Activated CD8-positive, alpha-beta T cell treated with anti-CD3 and anti-CD28 coated beads for 36 hours (primary cell): ENCODE data around the gene BTBD8. TPM values are rescaled to one million over a fixed set of nuclear protein-coding genes. Genes with fewer than 3 reads are reported as not detected.

Experiments
- ATAC-seq: fragments of 200-7000 bp; cut with Tn5 transposase; one replicate; pipeline ENCODE4 v1.10.0; 2021; ENCODE audit warnings: mild to moderate bottlenecking, moderate library complexity
- CTCF ChIA-PET: fragments of 350-600 bp; sonication (Branson Sonifier 250); formaldehyde crosslinking; loops from one replicate; lab custom pipeline; 2021; ENCODE audit warnings: antibody characterized with exemption; lab: Charles Lee
- POLR2A ChIA-PET: fragments of 350-600 bp; sonication (Branson Sonifier 250); formaldehyde crosslinking; loops from one replicate; lab custom pipeline; 2021; ENCODE audit warnings: antibody characterized with exemption; lab: Charles Lee
- DNase-seq: peaks from one replicate; pipeline ENCODE4 v3.0.0-alpha.2; 2020
- H3K27ac Mint-ChIP-seq: one replicate; pipeline ENCODE4 v1.8.0; 2021; ENCODE audit warnings: mild to moderate bottlenecking, mixed read lengths
- H3K27me3 Mint-ChIP-seq: one replicate; pipeline ENCODE4 v1.8.0; 2021; ENCODE audit warnings: mixed read lengths
- H3K36me3 Mint-ChIP-seq: one replicate; pipeline ENCODE4 v1.8.0; 2021; ENCODE audit warnings: low read depth, mixed read lengths
- H3K4me1 Mint-ChIP-seq: one replicate; pipeline ENCODE4 v1.8.0; 2021; ENCODE audit warnings: low read depth, mixed read lengths
- H3K4me3 Mint-ChIP-seq: one replicate; pipeline ENCODE4 v1.8.0; 2021; ENCODE audit warnings: mild to moderate bottlenecking, moderate library complexity, mixed read lengths
- H3K9me3 Mint-ChIP-seq: one replicate; pipeline ENCODE4 v1.8.0; 2021; ENCODE audit warnings: mixed read lengths
- CTCF ChIP-seq: fragments of 200-600 bp; IDR thresholded peaks from one replicate; pipeline ENCODE4 v1.8.0; 2022; ENCODE audit warnings: antibody characterized with exemption, mild to moderate bottlenecking
- intact Hi-C: fragments of 100-400 bp; cut with micrococcal nuclease; formaldehyde crosslinking; loops from one replicate; pipeline ENCODE4 v1.10.0; 2022
- total RNA-seq, 2 experiments: library from RNA; stranded (reverse); gene quantifications; one replicate each; pipeline ENCODE4 v1.2.3, GENCODE V29; 2021

Gene BTBD8
- total RNA-seq, 2 experiments from 2014 or later = 1.3 to 2.0 TPM

- CTCF ChIA-PET = no interaction called here
- TF ChIP-seq CTCF = no peak
- Mint-ChIP-seq H3K4me3 (no peak overlapping the region), H3K27me3 (no peaks in the 10 kb centered on the region), H3K4me1 (no peaks in the 10 kb centered on the region), H3K9me3 (no peaks in the 10 kb centered on the region), H3K36me3 (peaks cover 4% of the 10 kb centered on the region), H3K27ac (no peak overlapping the region)
- DNase-seq (no peak), ATAC-seq (no peak)
- POLR2A ChIA-PET = no interaction called here
- intact Hi-C loops = no loop called here
Measured at GRCh38 chr1:92184632-92185031, 104.5 kb downstream of the BTBD8 start.

- ATAC-seq = no peak
- no peak overlapping the region for H3K27ac Mint-ChIP-seq
- H3K9me3 Mint-ChIP-seq = no peaks in the 10 kb centered on the region
- H3K4me3 Mint-ChIP-seq = no peak overlapping the region
- no peaks in the 10 kb centered on the region for H3K27me3 Mint-ChIP-seq
- H3K36me3 Mint-ChIP-seq = peaks cover under 1% of the 10 kb centered on the region
- no peak for TF ChIP-seq CTCF
- no peaks in the 10 kb centered on the region for H3K4me1 Mint-ChIP-seq
- CTCF ChIA-PET = no interaction called here
- DNase-seq = no peak
- intact Hi-C loops = no loop called here
- POLR2A ChIA-PET = interaction anchor here (0.8 kb wide), 1 partner anchor 303 kb away, joined by 3 read pairs; no protein-coding TSS in a partner anchor
Measured at GRCh38 chr1:92186081-92186480, 105.9 kb downstream of the BTBD8 start.

GRCh38 chr1:92188436-92189255 is 108.5 kb downstream of the BTBD8 start:
- ChIA-PET CTCF (no interaction called here), POLR2A (no interaction called here)
- Mint-ChIP-seq H3K27ac (no peak overlapping the region), H3K4me1 (no peaks in the 10 kb centered on the region), H3K36me3 (no peaks in the 10 kb centered on the region), H3K27me3 (no peaks in the 10 kb centered on the region), H3K9me3 (no peaks in the 10 kb centered on the region), H3K4me3 (no peak overlapping the region)
- no peak for TF ChIP-seq CTCF
- ATAC-seq (no peak), DNase-seq (no peak)
- intact Hi-C loops = no loop called here

- Mint-ChIP-seq H3K36me3 (no peaks in the 10 kb centered on the region), H3K27ac (no peak overlapping the region), H3K27me3 (peaks cover 1% of the 10 kb centered on the region), H3K9me3 (no peaks in the 10 kb centered on the region), H3K4me3 (no peak overlapping the region), H3K4me1 (peaks cover 2% of the 10 kb centered on the region)
- no peak for ATAC-seq
- ChIA-PET CTCF (interaction anchor here (0.9 to 1.4 kb wide), 2 partner anchors 9 to 18 kb away, joined by 3 to 4 read pairs; no protein-coding TSS in a partner anchor), POLR2A (interaction anchor here (1.0 kb wide), 1 partner anchor 159 kb away, joined by 3 read pairs; no protein-coding TSS in a partner anchor)
- intact Hi-C loops = no loop called here
- no peak for DNase-seq
- no peak for TF ChIP-seq CTCF
Measured at GRCh38 chr1:92191726-92192125, 111.6 kb downstream of the BTBD8 start.

GRCh38 chr1:92192246-92192645 is 112.1 kb downstream of the BTBD8 start:
- Mint-ChIP-seq H3K4me3 (no peak overlapping the region), H3K9me3 (no peaks in the 10 kb centered on the region), H3K27me3 (peaks cover 1% of the 10 kb centered on the region), H3K36me3 (no peaks in the 10 kb centered on the region), H3K27ac (no peak overlapping the region), H3K4me1 (peaks cover 5% of the 10 kb centered on the region)
- intact Hi-C loops = no loop called here
- ATAC-seq (no peak), DNase-seq (no peak)
- ChIA-PET POLR2A (no interaction called here), CTCF (interaction anchor here (0.9 to 1.4 kb wide), 2 partner anchors 9 to 18 kb away, joined by 3 to 4 read pairs; no protein-coding TSS in a partner anchor)
- TF ChIP-seq CTCF = no peak
